CD14-positive monocyte (primary cell): Measurements from ENCODE around the gene ZNF783. TPM values are rescaled to one million over a fixed set of nuclear protein-coding genes. Genes with fewer than 3 reads are reported as not detected.

ENCODE experiments used
- DNase-seq, 3 donors: peaks; one replicate each; pipeline ENCODE4 v3.0.0-alpha.2; 2011 to 2022
- H2AFZ ChIP-seq: 2 replicates; pipeline ENCODE4 v1.6.0; 2012; ENCODE audit warnings: mild to moderate bottlenecking, low read depth, low read length, inconsistent platforms; ENCODE audit not compliant: insufficient read depth, poor library complexity, severe bottlenecking
- H3K27ac ChIP-seq, 2 donors: 1 replicate in 1 of 2; 2 replicates in 1 of 2; pipeline ENCODE4 v1.5.1; 2012 to 2013; ENCODE audit warnings: low read length in 2 of 2, control low read depth in 1 of 2, inconsistent platforms in 1 of 2, low read depth in 1 of 2, mild to moderate bottlenecking in 1 of 2
- H3K27me3 ChIP-seq, 2 donors: one replicate each; pipeline versions ENCODE4 v1.6.0 to v1.6.1; 2011 to 2013; ENCODE audit warnings: low read length in 2 of 2; ENCODE audit not compliant: control insufficient read depth in 2 of 2, insufficient read depth in 2 of 2
- H3K36me3 ChIP-seq, 2 donors: replicated peaks in 1 of 2; 1 replicate in 1 of 2; 2 replicates in 1 of 2; pipeline versions ENCODE4 v1.5.1 to v1.6.1; 2012 to 2013; ENCODE audit warnings: low read length in 2 of 2, control low read depth in 1 of 2, inconsistent platforms in 1 of 2, mild to moderate bottlenecking in 1 of 2; ENCODE audit not compliant: insufficient read depth in 2 of 2, control insufficient read depth in 1 of 2
- H3K4me1 ChIP-seq, 2 donors: 1 replicate in 1 of 2; 2 replicates in 1 of 2; pipeline versions ENCODE4 v1.5.1 to v1.6.1; 2012 to 2013; ENCODE audit warnings: low read length in 2 of 2, control low read depth in 1 of 2, inconsistent platforms in 1 of 2, mild to moderate bottlenecking in 1 of 2, moderate library complexity in 1 of 2; ENCODE audit not compliant: insufficient read depth in 2 of 2, control insufficient read depth in 1 of 2
- H3K4me2 ChIP-seq: replicated peaks from 2 replicates; pipeline ENCODE3; 2012; ENCODE audit warnings: low read length, moderate library complexity, mild to moderate bottlenecking; ENCODE audit not compliant: poor library complexity, severe bottlenecking; ENCODE audit errors: extremely low read depth
- H3K4me3 ChIP-seq, 3 experiments: fragments of 200-600 bp in 1 of 3; sonication (generic) in 1 of 3; replicated peaks in 1 of 3; 1 replicate in 2 of 3; 2 replicates in 1 of 3; pipeline ENCODE4 v1.5.1; 2011 to 2013; ENCODE audit warnings: low read length in 3 of 3, mild to moderate bottlenecking in 3 of 3, control low read depth in 2 of 3, low read depth in 2 of 3, inconsistent platforms in 1 of 3, moderate library complexity in 1 of 3
- H3K79me2 ChIP-seq: 2 replicates; pipeline ENCODE4 v1.6.0; 2012; ENCODE audit warnings: mild to moderate bottlenecking, control low read depth, inconsistent platforms, low read length, moderate library complexity; ENCODE audit not compliant: insufficient read depth
- H3K9ac ChIP-seq: 2 replicates; pipeline ENCODE4 v1.6.0; 2017; ENCODE audit warnings: low read length, mild to moderate bottlenecking; ENCODE audit not compliant: insufficient read depth, poor library complexity, severe bottlenecking
- H3K9me3 ChIP-seq, 2 donors: replicated peaks in 1 of 2; 1 replicate in 1 of 2; 2 replicates in 1 of 2; pipeline versions ENCODE4 v1.5.1 to v1.6.1; 2012 to 2013; ENCODE audit warnings: low read length in 2 of 2, control low read depth in 1 of 2; ENCODE audit not compliant: control insufficient read depth in 1 of 2, insufficient read depth in 1 of 2
- H4K20me1 ChIP-seq: 2 replicates; pipeline ENCODE4 v1.6.0; 2012; ENCODE audit warnings: mild to moderate bottlenecking, low read length, control low read depth, moderate library complexity; ENCODE audit not compliant: insufficient read depth
- H3K27ac Mint-ChIP-seq, 7 donors: one replicate each; pipeline ENCODE4 v1.8.0; 2020; ENCODE audit warnings: mild to moderate bottlenecking in 7 of 7, mixed read lengths in 7 of 7, moderate library complexity in 6 of 7, inconsistent platforms in 2 of 7
- H3K27me3 Mint-ChIP-seq, 3 donors: one replicate each; pipeline ENCODE4 v1.8.0; 2021 to 2022; ENCODE audit warnings: low read depth in 3 of 3, mild to moderate bottlenecking in 3 of 3, mixed read lengths in 3 of 3, moderate library complexity in 3 of 3, inconsistent platforms in 1 of 3
- H3K36me3 Mint-ChIP-seq, 2 donors: one replicate each; pipeline ENCODE4 v1.8.0; 2020; ENCODE audit warnings: mixed read lengths in 2 of 2, inconsistent platforms in 1 of 2, mild to moderate bottlenecking in 1 of 2
- H3K4me1 Mint-ChIP-seq: one replicate; pipeline ENCODE4 v1.8.0; 2020; ENCODE audit warnings: mild to moderate bottlenecking, mixed read lengths
- H3K4me3 Mint-ChIP-seq, 2 donors: one replicate each; pipeline ENCODE4 v1.8.0; 2020; ENCODE audit warnings: mild to moderate bottlenecking in 2 of 2, mixed read lengths in 2 of 2, moderate library complexity in 1 of 2
- H3K9me3 Mint-ChIP-seq, 7 donors: one replicate each; pipeline ENCODE4 v1.8.0; 2020 to 2022; ENCODE audit warnings: mixed read lengths in 7 of 7, mild to moderate bottlenecking in 6 of 7, moderate library complexity in 6 of 7, inconsistent platforms in 2 of 7
- WGBS: methylation state at CpG from one replicate; pipeline ENCODE4 v1.1.5; 2013; ENCODE audit warnings: missing lambda C conversion rate; ENCODE audit not compliant: insufficient coverage; 5-methylcytosine and 5-hydroxymethylcytosine counted together
- intact Hi-C, 2 donors: fragments of 100-400 bp; cut with micrococcal nuclease; formaldehyde crosslinking; loops; one replicate each; pipeline versions ENCODE4 v1.15.0 to v1.15.1; 2023
- polyA plus RNA-seq, 3 donors: library from polyadenylated mRNA; depleted of rRNA in 1 of 3; unstranded in 2 of 3; stranded (reverse) in 1 of 3; fragments of 300-500 nt in 2 of 3; fragments of >200 nt in 1 of 3; fragmentation: Illumina TruSeq in 2 of 3; gene quantifications; 1 replicate in 2 of 3; 2 replicates in 1 of 3; pipeline ENCODE4 v1.2.3, GENCODE V29; 2012 to 2021
- TF ChIP-seq, protein P1 (sequence below): fragments of 200-600 bp; IDR thresholded peaks from one replicate; pipeline ENCODE4 v1.8.0; 2022; ENCODE audit warnings: antibody characterized with exemption, mild to moderate bottlenecking

ZNF783 gene
- polyA plus RNA-seq, 3 donors = 1.2 to 16.7 (median 1.5) TPM

- H2AFZ ChIP-seq = peak overlapping the region; percentile 82
- peak overlapping the region; percentile 82 for H3K4me2 ChIP-seq
- peaks cover 13% of the 10 kb centered on the region for H4K20me1 ChIP-seq
- Mint-ChIP-seq H3K4me1 (peaks cover 18% of the 10 kb centered on the region), H3K4me3 (peak overlapping the region; percentile 91 to 97), H3K27me3 (peaks cover 12 to 23% (median 13%) of the 10 kb centered on the region in 3 donors), H3K27ac (peak overlapping the region in 6 of 7 donors; percentile 72 to 87 (median 78)), H3K36me3 (peaks cover 15 to 18% of the 10 kb centered on the region in 2 donors), H3K9me3 (peaks cover 0 to 2% (median 0%) of the 10 kb centered on the region in 7 donors)
- H3K27ac ChIP-seq = no peak overlapping the region
- WGBS = 0% methylated on average over 7 of the region's 11 CpGs
- peak overlapping the region; percentile 23 to 74 (median 41) for H3K4me3 ChIP-seq
- peaks cover 7 to 8% of the 10 kb centered on the region in 2 donors for H3K36me3 ChIP-seq
- TF ChIP-seq, protein P1, sequence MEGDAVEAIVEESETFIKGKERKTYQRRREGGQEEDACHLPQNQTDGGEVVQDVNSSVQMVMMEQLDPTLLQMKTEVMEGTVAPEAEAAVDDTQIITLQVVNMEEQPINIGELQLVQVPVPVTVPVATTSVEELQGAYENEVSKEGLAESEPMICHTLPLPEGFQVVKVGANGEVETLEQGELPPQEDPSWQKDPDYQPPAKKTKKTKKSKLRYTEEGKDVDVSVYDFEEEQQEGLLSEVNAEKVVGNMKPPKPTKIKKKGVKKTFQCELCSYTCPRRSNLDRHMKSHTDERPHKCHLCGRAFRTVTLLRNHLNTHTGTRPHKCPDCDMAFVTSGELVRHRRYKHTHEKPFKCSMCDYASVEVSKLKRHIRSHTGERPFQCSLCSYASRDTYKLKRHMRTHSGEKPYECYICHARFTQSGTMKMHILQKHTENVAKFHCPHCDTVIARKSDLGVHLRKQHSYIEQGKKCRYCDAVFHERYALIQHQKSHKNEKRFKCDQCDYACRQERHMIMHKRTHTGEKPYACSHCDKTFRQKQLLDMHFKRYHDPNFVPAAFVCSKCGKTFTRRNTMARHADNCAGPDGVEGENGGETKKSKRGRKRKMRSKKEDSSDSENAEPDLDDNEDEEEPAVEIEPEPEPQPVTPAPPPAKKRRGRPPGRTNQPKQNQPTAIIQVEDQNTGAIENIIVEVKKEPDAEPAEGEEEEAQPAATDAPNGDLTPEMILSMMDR = no peak
- intact Hi-C loops = no loop called here
- H3K4me1 ChIP-seq = peaks cover 12 to 14% of the 10 kb centered on the region in 2 donors
- no peaks in the 10 kb centered on the region for H3K9me3 ChIP-seq
- no peaks in the 10 kb centered on the region for H3K79me2 ChIP-seq
- DNase-seq = peak in 1 of 3 donors; percentile 6
- H3K9ac ChIP-seq = peak overlapping the region; percentile 28
- peaks cover 0 to 9% of the 10 kb centered on the region in 2 donors for H3K27me3 ChIP-seq
Measured at GRCh38 chr7:149285603-149286002, 23.6 kb downstream of the ZNF783 start.

GRCh38 chr7:149286811-149287400, 24.9 kb downstream of the ZNF783 start:
- no peak overlapping the region for H3K4me3 ChIP-seq
- Mint-ChIP-seq H3K4me3 (no peak overlapping the region), H3K36me3 (peaks cover 8 to 14% of the 10 kb centered on the region in 2 donors), H3K4me1 (peaks cover 18% of the 10 kb centered on the region), H3K27ac (no peak overlapping the region), H3K9me3 (peaks cover 0 to 2% (median 0%) of the 10 kb centered on the region in 7 donors), H3K27me3 (peaks cover 12 to 23% (median 16%) of the 10 kb centered on the region in 3 donors)
- DNase-seq = no peak
- no peak overlapping the region for H3K4me2 ChIP-seq
- H3K27ac ChIP-seq = no peak overlapping the region
- peaks cover 0 to 2% of the 10 kb centered on the region in 2 donors for H3K36me3 ChIP-seq
- H4K20me1 ChIP-seq = peaks cover 13% of the 10 kb centered on the region
- 87% methylated on average over 6 of the region's 6 CpGs for WGBS
- no peak overlapping the region for H3K9ac ChIP-seq
- H3K4me1 ChIP-seq = peaks cover 12 to 14% of the 10 kb centered on the region in 2 donors
- no peaks in the 10 kb centered on the region for H3K9me3 ChIP-seq
- H3K79me2 ChIP-seq = no peaks in the 10 kb centered on the region
- no peak overlapping the region for H2AFZ ChIP-seq
- H3K27me3 ChIP-seq = peaks cover 0 to 9% of the 10 kb centered on the region in 2 donors
- intact Hi-C loops = no loop called here
- TF ChIP-seq, protein P1 = no peak
